ENCODE results near the gene TRAPPC11. TPM values are rescaled to one million over a fixed set of nuclear protein-coding genes. Genes with fewer than 3 reads are reported as not detected.
A peak's percentile ranks its signal among the peaks of the same experiment; 100 is the strongest.

The TRAPPC11 gene
- total and polyA plus RNA-seq, 11 donors, result 10.4 to 28.5 (median 21.6) TPM

GRCh38 chr4:183755596-183755995 is 96.5 kb downstream of the TRAPPC11 start:
- no peak for TF ChIP-seq POLR2A (IDR thresholded peaks at IDR 0.05)
- TF ChIP-seq, protein P1, sequence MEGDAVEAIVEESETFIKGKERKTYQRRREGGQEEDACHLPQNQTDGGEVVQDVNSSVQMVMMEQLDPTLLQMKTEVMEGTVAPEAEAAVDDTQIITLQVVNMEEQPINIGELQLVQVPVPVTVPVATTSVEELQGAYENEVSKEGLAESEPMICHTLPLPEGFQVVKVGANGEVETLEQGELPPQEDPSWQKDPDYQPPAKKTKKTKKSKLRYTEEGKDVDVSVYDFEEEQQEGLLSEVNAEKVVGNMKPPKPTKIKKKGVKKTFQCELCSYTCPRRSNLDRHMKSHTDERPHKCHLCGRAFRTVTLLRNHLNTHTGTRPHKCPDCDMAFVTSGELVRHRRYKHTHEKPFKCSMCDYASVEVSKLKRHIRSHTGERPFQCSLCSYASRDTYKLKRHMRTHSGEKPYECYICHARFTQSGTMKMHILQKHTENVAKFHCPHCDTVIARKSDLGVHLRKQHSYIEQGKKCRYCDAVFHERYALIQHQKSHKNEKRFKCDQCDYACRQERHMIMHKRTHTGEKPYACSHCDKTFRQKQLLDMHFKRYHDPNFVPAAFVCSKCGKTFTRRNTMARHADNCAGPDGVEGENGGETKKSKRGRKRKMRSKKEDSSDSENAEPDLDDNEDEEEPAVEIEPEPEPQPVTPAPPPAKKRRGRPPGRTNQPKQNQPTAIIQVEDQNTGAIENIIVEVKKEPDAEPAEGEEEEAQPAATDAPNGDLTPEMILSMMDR (IDR thresholded peaks at IDR 0.05), result no peak
- H3K9me3 ChIP-seq, result peaks cover 0 to 4% (median 0%) of the 10 kb centered on the region in 12 donors
- peaks cover 0 to 10% (median 0%) of the 10 kb centered on the region in 12 donors for H3K4me1 ChIP-seq
- WGBS, 4 donors, result 82 to 92% (median 89%) methylated on average over 2 of the region's 2 CpGs
- intact Hi-C loops (cut with DNase I), result no loop called here
- H3K27me3 ChIP-seq, result no peaks in the 10 kb centered on the region
- DNase-seq (no peak), ATAC-seq (no peak)
- H3K4me3 ChIP-seq, result no peak overlapping the region
- H3K27ac ChIP-seq, result no peak overlapping the region
- no peaks in the 10 kb centered on the region for H3K36me3 ChIP-seq

DNA sequence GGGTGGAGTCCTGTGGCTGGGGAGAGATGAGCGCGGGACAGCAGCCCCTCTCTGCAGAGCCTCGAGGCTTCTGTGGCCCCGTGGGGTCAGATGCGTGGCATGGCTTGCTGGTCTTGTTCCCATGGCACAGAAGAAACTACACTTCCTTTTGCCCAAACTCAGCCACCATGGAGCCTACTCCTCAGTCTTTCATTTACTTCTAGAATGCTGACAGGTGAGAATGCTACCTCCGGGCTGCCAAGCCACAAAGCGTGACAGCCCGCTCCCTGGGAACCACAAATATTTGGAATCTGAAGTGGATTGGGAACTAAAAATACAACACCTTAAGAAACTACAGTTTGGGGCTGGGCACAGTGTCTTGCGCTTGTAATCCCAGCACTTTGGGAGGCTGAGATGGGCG is 98.0 kb downstream of the TRAPPC11 start:
- ATAC-seq (no peak), DNase-seq (no peak)
- TF ChIP-seq POLR2A (IDR thresholded peaks at IDR 0.05), result no peak
- TF ChIP-seq, protein P1 (IDR thresholded peaks at IDR 0.05), result no peak
- intact Hi-C loops (cut with DNase I), result no loop called here
- WGBS, 4 donors, result 95 to 97% (median 95%) methylated on average over 10 of the region's 10 CpGs
- Histone ChIP-seq H3K27ac (no peak overlapping the region), H3K36me3 (no peaks in the 10 kb centered on the region), H3K9me3 (no peaks in the 10 kb centered on the region), H3K4me1 (peaks cover 0 to 10% (median 0%) of the 10 kb centered on the region in 12 donors), H3K4me3 (no peak overlapping the region), H3K27me3 (no peaks in the 10 kb centered on the region)

DNA sequence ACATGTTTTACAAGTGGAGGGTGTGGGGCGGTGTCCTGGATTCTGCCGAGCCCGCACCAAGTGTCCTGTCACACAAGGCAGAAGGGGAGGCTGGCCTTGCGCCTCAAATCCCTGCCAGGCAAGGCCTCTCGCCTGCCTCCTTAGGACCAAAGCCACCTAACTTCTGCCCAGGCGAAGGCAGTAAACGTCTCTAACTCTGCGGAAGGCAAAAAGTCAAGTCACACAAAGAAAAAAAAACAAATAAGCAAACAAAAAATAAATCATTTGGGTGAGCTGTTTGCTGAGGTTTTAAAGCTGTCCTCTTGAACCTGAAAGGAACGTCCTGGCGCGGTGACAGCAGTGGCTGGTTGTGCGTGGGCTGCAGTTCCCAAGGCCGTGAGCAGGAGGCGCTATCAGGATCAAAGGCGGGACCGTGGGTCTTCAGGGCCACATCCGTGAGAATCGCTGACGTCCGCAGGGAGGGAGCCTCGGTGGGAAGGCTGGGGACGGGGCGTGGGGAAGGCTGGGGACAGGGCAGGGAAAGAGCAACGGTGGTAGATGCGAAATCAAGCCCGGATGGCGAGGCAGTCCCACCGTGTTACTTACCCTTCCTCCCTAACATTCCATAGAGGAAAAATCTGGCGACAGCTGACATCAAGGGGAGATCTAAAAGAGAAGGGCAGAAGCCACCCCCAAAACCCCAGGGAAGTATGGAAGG is 99.1 kb downstream of the TRAPPC11 start:
- Histone ChIP-seq H3K36me3 (no peaks in the 10 kb centered on the region), H3K9me3 (no peaks in the 10 kb centered on the region), H3K4me3 (peak overlapping the region in 9 of 12 donors; percentile 22 to 58 (median 41)), H3K27ac (peak overlapping the region in 9 of 12 donors; percentile 42 to 79 (median 66)), H3K27me3 (no peaks in the 10 kb centered on the region), H3K4me1 (peaks cover 0 to 10% (median 0%) of the 10 kb centered on the region in 12 donors)
- ATAC-seq, result peak in 3 of 4 donors; percentile 66 to 86 (median 85)
- TF ChIP-seq, protein P1 (IDR thresholded peaks at IDR 0.05), result peak; percentile 24 to 69 (median 48)
- TF ChIP-seq POLR2A (IDR thresholded peaks at IDR 0.05), result no peak
- intact Hi-C loops (cut with DNase I), result no loop called here
- DNase-seq, result peak; percentile 53 to 81 (median 73)
- 49 to 70% (median 61%) methylated on average over 29 of the region's 29 CpGs for WGBS, 4 donors

- H3K27ac ChIP-seq, result peak overlapping the region in 9 of 12 donors; percentile 42 to 79 (median 66)
- DNase-seq, result no peak
- WGBS, 4 donors, result 66 to 77% (median 71%) methylated on average over 21 of the region's 21 CpGs
- H3K36me3 ChIP-seq, result no peaks in the 10 kb centered on the region
- H3K9me3 ChIP-seq, result no peaks in the 10 kb centered on the region
- H3K4me1 ChIP-seq, result peaks cover 0 to 10% (median 0%) of the 10 kb centered on the region in 12 donors
- peak in 3 of 4 donors; percentile 13 to 56 (median 55) for ATAC-seq
- H3K4me3 ChIP-seq, result peak overlapping the region in 9 of 12 donors; percentile 22 to 58 (median 41)
- TF ChIP-seq, protein P1 (IDR thresholded peaks at IDR 0.05), result no peak
- no peak for TF ChIP-seq POLR2A (IDR thresholded peaks at IDR 0.05)
- intact Hi-C loops (cut with DNase I), result no loop called here
- no peaks in the 10 kb centered on the region for H3K27me3 ChIP-seq
These were observed 99.8 kb downstream of the TRAPPC11 start for GRCh38 chr4:183758758-183759447.
